Erythroblast (primary cell): ENCODE results near the gene CTBP2.

Experiments used
- GATA1 ChIP-seq: IDR thresholded peaks from 2 replicates; pipeline ENCODE4 v1.6.1; 2011; ENCODE audit warnings: low read depth, mild to moderate bottlenecking, control low read depth, low read length, moderate library complexity
- POLR2A ChIP-seq: IDR thresholded peaks from 2 replicates; pipeline ENCODE4 v1.6.1; 2011; ENCODE audit warnings: mild to moderate bottlenecking, low read length

- no peak for TF ChIP-seq POLR2A
- no peak for TF ChIP-seq GATA1
These were observed 116.3 kb downstream of the CTBP2 start for GRCh38 chr10:125043841-125044658.
